ELR (cell line): ENCODE results near the gene CRYGB.
"Not testable (repeated sequence)": the region's sequence is repeated elsewhere in the genome, so short reads cannot be mapped to it uniquely, and the experiment has no call there.

Experiments used
- DNase-seq: peaks from one replicate; pipeline ENCODE4 v3.0.0-alpha.2; 2015; ENCODE audit warnings: low read depth

The CRYGB gene

GRCh38 chr2:208150094-208150493 is 4.1 kb upstream of the CRYGB start:
- DNase-seq = no peak

DNA sequence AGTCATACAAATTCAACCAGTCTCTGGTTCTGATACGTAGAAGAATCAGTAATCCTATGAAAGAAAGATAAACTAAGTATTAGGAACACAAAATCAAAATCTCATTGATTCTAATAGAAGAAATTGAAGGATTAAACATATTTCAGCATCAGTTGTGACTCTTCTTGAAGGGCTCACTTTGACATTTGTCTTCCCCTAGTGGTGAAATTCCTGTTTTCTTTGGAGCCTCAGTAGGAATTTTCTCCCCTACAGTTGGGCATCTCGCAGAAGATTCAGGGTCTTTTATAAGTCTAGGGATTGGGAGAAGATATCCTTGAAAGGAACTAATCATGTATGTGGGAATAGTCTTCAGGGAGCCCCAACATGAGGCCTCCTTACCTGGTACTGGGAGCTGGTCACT is 2.8 kb upstream of the CRYGB start:
- DNase-seq = peak; percentile 14

DNA sequence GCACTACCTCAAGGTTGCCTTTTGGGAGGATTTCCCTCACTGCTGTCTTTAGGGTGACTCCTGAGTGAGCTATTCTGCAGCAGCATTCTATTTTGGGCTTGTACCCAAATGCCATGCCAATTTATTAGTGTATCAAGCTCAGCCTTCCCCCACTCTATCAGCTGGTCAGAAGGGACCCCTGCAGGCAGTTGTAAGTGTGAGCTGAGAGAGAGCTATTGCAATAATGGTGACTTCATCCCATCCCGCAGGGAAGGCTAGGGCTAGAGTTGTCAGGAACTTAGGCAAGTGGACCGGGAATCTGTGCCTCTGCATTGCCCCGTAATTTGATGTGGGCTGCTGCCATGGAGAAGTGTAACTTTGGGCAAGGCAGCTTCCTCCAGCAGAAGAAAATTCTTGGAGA is 1.8 kb upstream of the CRYGB start:
- no peak for DNase-seq

DNA sequence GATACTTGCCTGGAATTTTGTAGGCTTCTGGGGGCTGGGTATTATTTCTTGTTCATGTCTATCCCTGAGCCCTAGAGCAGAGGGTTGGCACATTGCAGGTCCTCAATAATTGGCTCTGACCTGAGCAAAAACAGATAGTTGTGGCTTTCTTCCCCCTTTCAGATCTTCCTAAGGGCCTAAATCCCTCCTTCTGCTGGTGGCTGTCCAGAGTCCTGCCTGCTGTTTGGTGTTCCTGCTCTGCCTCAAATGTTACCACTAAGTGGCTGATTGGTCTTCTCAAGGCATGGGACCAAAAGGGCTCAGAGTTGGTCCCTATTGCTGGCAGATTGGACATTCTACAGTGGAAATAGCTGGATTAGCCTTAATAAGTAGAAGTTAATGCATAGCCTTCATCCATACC is 1.1 kb upstream of the CRYGB start:
- no peak for DNase-seq

DNA sequence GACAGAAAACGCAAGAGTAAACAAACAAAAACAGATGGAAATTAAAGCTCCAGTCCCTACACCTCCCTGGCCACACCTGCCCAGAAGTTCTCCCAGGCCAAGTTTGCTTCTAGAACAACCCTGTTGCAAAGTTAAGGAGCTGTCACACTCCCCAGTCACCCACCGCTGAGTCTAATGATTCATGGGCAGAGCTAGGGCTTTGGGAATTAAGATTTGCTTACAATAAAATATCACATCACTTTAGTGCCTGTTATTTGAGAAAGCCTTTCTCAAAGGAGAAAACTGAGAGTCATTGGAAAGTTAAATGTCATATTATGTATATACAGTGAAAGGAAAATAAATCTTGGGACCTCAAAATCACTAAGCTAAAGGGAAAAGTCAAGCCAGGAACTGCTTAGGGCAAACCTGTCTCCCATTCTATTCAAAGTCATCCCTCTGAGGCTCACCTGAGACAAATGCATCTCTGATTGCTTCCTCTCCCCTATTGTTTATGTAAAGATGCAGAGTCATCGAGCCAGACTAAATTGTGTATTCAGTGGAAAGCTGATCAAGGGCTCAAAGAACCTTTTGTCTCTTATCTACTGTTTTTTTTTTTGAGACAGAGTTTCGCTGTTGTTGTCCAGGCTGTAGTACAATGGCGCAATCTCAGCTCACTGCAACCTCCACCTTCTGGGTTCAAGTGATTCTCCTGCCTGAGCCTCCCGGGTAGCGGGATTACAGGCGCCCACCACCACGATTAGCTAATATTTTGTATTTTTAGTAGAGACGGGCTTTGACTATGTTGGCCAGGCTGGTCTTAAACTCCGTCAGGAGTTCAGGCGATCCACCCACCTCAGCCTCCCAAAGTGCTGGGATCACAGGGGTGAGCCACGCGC is 2.8 kb downstream of the CRYGB start:
- no peak for DNase-seq

GRCh38 chr2:208142240-208142924 is 3.6 kb downstream of the CRYGB start:
- no peak for DNase-seq

DNA sequence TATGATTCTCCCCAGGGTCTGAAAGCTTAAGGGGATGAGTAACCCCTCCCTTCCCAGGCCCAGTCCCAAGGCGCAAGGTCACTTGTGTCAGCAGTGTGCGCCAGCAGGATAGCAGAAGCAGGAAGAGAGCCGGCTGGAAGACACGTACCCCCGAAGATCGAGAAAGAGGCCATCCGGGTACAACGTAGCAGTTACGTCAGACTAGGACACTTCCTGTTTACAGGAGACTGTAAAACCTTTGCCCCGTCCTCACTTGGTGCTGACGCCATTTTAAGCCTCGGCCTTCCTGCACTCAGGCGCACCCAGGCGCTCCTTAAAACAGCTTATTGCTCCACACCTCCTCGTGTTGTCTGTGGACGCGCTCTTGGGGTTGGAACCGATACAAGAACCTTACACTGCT is 6.5 kb downstream of the CRYGB start:
- DNase-seq = no peak

- not testable (repeated sequence) for DNase-seq
Observed at GRCh38 chr2:208138334-208138733, 7.6 kb downstream of the CRYGB start.

- no peak for DNase-seq
Observed at GRCh38 chr2:208136716-208137094, 9.3 kb downstream of the CRYGB start.

DNA sequence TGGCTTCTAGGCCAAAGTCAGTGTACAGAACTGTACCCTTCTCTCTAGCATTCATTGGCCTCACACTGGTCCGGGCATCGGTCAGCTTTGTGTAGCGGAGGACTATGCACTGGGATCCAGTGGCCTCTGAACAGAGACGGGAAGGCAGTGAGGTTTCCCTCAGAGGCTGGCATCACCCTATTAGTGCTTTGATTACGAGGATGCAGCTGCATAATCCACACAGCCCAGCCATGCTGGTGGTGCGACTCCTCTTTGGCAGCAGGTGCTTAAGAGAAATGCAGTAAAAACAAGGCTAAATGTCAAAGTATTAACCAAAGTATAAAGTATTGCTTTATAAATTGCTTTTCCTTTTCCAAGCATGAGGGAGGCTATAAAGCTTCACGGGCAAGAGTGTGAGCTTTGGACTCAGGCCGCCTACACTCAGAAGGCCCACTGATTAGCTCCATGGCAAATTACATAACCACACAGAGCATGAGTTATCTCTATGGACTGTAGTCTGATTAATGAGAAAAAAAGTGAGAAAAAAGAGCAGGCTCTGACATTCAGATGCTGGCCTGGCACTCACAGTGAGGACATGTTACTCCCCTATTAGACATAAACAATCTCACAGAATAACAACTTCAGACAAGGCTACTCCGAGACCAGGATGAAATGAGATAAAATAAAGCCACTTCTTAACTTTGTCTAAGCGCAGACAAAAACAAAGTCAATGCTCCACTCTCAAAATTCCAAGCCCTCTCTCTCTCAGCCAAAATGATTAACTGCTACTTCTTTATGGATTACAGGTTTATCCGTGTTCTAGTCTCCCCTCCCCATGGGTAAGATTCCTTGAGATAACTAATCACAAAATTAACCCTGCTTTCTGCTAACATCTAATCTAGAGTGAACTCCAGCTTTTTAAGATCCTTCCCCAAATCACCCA is 9.9 kb downstream of the CRYGB start:
- DNase-seq = no peak

GRCh38 chr2:208134928-208135586 is 10.9 kb downstream of the CRYGB start:
- DNase-seq = peak; percentile 17

DNA sequence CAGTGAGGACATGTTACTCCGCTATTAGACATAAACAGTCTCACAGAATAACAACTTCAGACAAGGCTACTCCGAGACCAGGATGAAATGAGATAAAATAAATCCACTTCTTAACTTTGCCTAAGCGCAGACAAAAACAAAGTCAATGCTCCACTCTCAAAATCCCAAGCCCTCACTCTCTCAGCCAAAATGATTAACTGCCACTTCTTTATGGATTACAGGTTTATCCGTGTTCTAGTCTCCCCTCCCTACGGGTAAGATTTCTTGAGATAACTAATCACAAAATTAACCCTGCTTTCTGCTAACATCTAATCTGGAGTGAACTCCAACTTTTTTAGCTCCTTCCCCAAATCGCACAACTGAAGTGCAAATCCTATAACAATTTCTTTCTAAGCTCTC is 15.2 kb downstream of the CRYGB start:
- DNase-seq = no peak

- peak; percentile 26 for DNase-seq
Observed at GRCh38 chr2:208129744-208130711, 15.9 kb downstream of the CRYGB start, which contains the start of gene CRYGC. TSS of gene CRYGC (minus strand) at chr2:208129828. CDS start at chr2:208129792, 36 bp downstream.

DNA sequence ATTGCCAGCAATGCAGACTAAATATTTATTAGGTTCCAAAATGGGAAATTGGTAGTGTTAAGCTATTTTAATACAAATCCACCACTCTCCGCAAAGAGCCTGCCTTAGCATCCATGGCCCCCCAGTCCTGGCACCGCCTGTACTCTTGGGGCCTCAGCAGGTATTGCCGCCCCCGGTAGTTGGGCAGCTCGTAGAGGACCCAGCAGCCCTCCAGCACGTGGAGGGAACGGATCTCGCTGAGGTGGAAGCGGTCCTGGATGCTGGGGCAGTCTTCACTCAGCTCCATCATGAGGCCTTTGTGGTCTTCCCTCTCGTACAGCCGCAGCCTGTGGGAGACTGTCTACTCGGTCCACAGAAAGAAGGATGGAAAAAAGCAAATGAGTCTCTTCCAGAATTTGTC is 17.8 kb downstream of the CRYGB start:
- DNase-seq = no peak

GRCh38 chr2:208127090-208127489 is 18.9 kb downstream of the CRYGB start:
- DNase-seq = no peak

DNA sequence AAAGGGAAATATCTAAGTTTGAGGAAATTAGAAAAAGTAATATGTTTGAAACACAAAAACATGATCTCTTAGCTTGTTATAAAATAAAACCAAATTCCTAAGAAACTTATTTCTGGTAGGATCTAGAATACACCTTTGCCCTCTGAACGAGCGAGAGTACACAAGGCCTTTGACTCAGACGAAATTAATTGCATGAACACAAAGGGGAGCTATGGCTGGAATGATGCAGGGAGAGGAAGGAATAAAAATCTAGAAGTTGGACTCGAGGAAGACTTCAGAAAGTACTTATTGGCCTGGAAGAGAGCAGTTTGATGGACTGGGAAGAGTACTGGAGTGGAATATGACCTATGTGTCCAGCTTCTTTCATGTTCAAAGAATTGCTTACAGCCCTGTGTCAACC is 20.7 kb downstream of the CRYGB start:
- DNase-seq = no peak

- DNase-seq = not testable (repeated sequence)
Observed at GRCh38 chr2:208124013-208124715, 21.8 kb downstream of the CRYGB start, which contains the start of gene CRYGD. TSS of gene CRYGD (minus strand) at chr2:208124524. CDS start at chr2:208124473, 51 bp downstream.

- no peak for DNase-seq
Observed at GRCh38 chr2:208122248-208122647, 23.7 kb downstream of the CRYGB start.

DNA sequence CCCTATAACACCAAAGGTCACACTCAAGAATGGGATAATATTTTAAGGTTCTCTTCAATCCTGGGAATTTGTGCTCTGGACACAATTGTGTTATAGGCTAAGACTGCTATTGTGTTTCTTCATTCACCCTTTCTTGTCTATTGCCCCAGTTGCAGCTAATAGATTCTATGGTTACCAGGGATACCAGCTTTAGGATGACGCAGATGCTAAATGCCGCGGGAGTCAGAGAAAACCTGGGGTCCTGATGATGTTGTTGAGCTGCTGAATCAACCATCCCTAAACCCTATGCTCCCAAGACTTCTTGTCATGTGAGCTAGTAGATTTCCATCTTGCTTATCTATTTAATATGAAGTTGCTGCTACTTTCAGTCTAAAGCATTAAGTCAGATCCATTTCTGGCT is 27.0 kb downstream of the CRYGB start:
- no peak for DNase-seq

GRCh38 chr2:208117390-208117789 is 28.6 kb downstream of the CRYGB start:
- DNase-seq = not testable (repeated sequence)
